HG03378 (cell line): ENCODE measurements around the gene YPEL2.
"Not testable (repeated sequence)": the region's sequence is repeated elsewhere in the genome, so short reads cannot be mapped to it uniquely, and the experiment has no call there.

Source experiments
- ATAC-seq: cut with Tn5 transposase; IDR thresholded peaks from one replicate; pipeline ENCODE4 v1.9.1; 2021; ENCODE audit warnings: mild to moderate bottlenecking, moderate library complexity; ENCODE audit not compliant: unreplicated experiment

The YPEL2 gene

GRCh38 chr17:59375857-59376256 lies 44.4 kb downstream of the YPEL2 start:
- no peak for ATAC-seq

- ATAC-seq = no peak
These were observed 45.1 kb downstream of the YPEL2 start for GRCh38 chr17:59376506-59376905.

- no peak for ATAC-seq
These were observed 46.0 kb downstream of the YPEL2 start for GRCh38 chr17:59377410-59377809.

GRCh38 chr17:59378675-59379074 lies 47.2 kb downstream of the YPEL2 start:
- no peak for ATAC-seq

GRCh38 chr17:59380474-59380873 lies 49.0 kb downstream of the YPEL2 start:
- ATAC-seq = no peak

GRCh38 chr17:59381716-59382570 lies 50.5 kb downstream of the YPEL2 start:
- ATAC-seq = no peak

GRCh38 chr17:59383893-59384292 lies 52.4 kb downstream of the YPEL2 start:
- no peak for ATAC-seq

- ATAC-seq = no peak
These were observed 56.1 kb downstream of the YPEL2 start for GRCh38 chr17:59387351-59388068.

- ATAC-seq = no peak
These were observed 56.7 kb downstream of the YPEL2 start for GRCh38 chr17:59388069-59388556.

GRCh38 chr17:59389066-59389465 lies 57.6 kb downstream of the YPEL2 start:
- ATAC-seq = no peak

- no peak for ATAC-seq
These were observed 59.6 kb downstream of the YPEL2 start for GRCh38 chr17:59391021-59391420.

- no peak for ATAC-seq
These were observed 61.7 kb downstream of the YPEL2 start for GRCh38 chr17:59392973-59393679.

GRCh38 chr17:59393742-59394410 lies 62.4 kb downstream of the YPEL2 start:
- not testable (repeated sequence) for ATAC-seq

- no peak for ATAC-seq
These were observed 64.8 kb downstream of the YPEL2 start for GRCh38 chr17:59396134-59396826.

GRCh38 chr17:59397316-59398073 lies 66.0 kb downstream of the YPEL2 start:
- no peak for ATAC-seq

- ATAC-seq = no peak
These were observed 68.5 kb downstream of the YPEL2 start for GRCh38 chr17:59399914-59400313.

GRCh38 chr17:59400858-59401257 lies 69.4 kb downstream of the YPEL2 start:
- ATAC-seq = no peak

- no peak for ATAC-seq
These were observed 69.8 kb downstream of the YPEL2 start for GRCh38 chr17:59401274-59401673.

GRCh38 chr17:59401725-59402124 lies 70.3 kb downstream of the YPEL2 start:
- ATAC-seq = no peak

GRCh38 chr17:59402760-59403159 lies 71.3 kb downstream of the YPEL2 start:
- ATAC-seq = no peak
